T1000 (cell line): ENCODE measurements around the gene SCLY.

Experiments
- DNase-seq: peaks from one replicate; lab custom pipeline; 2025; ENCODE audit warnings: mixed read lengths; lab: John Stamatoyannopoulos, UW

SCLY gene

DNA sequence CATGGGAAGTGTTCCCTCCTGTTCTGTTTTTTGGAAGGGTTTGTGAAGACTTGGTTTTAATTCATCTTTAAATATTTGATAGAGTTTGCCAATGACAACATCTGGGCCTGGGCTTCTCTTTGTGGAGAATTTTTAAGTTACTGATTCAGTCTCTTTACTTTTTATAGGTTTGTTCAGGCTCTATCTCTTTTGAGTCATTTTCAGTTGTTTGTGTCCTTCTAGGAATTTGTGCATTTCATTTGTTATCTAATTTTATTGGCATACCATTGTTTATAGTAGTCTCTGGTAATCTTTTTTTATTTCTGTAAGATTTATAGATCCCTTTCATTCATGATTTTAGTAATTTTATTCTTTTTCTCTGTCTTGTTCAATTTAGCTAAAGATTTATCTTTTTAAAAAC, 14.6 kb downstream of the SCLY start:
- no peak for DNase-seq

DNA sequence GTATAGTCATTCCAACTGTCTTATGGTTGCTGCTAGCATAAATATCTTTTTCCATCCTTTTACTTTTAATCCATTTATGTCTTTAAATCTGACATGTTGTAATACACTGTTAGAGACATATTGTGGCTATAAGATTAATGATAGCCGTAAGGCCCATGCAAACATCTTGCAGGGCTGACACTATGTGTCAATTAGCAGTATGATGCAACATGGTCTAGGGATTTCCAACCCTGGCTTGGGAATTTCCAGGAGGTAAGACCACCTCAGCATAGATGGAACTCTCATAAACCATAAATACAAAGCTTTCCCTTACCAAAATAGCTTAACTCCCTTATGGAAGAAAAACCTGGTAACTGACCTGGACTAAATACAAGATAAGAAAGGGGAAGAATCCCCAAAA, 16.5 kb downstream of the SCLY start:
- DNase-seq: no peak

DNA sequence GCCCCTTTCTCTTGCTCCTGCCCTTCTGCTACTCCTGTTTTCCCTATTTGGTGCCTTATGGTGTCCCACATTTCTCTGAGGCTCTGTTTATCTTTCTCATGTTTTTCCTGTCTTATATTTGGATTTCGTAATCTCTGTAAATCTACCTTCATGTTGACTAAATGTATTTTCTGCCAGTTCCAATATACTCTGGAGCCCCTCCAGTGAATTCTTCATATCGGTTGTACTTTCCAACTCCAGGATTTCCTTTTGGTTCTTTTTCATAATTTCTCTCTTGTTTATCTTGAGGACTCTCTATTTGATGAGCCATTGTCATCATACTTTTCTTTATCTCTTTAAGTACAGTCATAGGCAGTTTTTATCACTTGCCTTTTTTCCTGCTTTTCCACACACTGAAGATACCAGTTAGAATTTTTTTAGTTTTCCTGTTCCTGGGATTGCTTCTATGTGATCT, 19.1 kb downstream of the SCLY start:
- no peak for DNase-seq

DNA sequence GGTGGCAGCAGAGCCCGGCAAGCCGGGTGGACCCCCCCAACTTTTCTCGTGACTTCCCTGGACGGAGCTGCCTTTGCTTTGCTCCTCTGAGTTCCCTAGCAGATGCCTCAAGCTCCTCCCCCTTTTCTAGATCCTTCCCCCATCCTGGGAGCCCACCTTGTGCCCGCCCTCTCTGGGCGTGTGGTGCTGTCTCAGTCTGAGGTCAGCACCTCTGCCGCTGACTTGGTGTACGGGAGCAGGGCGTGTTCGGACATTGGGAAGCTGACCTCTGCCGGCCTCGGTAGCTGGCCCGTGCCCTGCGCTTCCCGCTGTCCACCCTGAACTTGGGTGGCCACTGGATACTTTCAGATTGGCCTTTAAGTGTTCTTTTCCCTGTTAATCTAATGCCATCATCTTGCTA, 19.7 kb downstream of the SCLY start:
- DNase-seq: no peak

DNA sequence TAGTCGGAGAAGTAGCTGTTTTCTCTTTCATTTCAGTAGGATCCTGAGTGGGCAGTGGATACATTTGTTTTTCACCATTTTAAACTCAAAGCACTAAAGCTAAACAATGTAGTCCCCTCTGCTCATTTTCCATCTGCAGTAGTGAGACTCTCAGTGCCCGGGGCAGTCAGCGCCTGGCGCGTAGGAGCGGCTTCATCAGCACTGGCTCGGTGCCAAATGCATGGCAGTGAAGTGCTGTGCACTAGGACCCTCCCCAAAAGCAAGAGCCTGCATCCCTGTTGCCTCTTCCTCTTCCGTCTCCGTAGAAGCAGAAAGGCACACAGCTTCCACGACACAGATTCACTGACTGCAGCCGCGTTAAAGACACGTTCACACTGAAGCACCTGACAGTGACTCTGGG, 20.3 kb downstream of the SCLY start:
- no peak for DNase-seq

DNA sequence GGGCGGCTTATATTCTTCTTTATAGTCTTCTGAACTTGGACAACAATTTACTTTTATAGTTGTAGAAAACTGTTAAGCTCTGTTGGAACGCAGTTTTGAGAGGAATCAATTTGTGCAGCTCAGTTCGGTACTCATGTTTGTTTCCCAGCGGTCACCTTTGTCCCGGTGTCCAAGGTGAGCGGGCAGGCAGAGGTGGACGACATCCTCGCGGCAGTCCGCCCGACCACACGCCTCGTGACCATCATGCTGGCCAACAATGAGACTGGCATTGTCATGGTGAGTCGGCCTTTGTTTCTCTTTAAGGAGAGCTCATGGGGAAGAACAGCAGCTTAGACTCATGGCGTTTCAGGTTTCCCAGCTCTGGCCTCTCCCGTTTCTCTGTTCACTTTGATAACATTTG, 20.8 kb downstream of the SCLY start:
- DNase-seq: no peak

DNA sequence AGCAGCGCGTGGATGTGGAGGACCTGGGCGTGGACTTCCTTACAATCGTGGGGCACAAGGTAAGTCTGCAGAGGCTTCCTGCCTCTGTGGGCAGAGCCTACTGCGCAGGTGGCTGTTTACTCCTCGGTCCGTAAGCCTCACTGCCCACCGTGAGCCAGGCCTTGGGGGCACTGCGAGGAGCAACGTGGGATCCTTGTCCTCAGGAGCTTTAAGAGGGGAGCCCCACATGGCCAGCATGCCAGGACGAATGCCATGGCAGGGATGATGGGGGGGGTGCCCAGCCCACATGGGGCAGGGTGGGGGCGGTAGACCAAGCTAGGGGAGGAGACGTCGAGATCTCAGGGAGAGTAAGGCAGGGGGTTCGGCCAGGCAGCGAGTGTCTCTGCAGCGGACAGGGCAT, 21.4 kb downstream of the SCLY start:
- no peak for DNase-seq

DNA sequence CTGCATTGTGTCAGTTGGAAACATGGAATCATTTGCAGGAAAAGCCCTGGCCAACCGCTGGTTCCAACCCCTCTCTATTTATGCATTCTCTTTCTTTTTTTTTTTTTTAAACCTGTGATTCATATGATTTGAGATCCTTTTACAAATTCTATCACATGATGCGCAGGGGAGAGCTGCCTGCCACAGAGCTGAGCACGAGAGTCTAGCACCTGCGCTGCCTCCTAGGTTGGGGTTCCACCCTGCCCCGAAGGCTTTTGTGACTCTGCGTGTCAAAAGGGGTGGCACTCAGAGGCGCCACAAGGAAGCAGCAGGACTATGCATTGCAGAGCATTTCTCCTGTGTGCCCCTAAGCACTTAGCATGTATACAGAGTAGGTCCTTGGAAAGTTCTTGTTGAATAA, 22.0 kb downstream of the SCLY start:
- DNase-seq: no peak

DNA sequence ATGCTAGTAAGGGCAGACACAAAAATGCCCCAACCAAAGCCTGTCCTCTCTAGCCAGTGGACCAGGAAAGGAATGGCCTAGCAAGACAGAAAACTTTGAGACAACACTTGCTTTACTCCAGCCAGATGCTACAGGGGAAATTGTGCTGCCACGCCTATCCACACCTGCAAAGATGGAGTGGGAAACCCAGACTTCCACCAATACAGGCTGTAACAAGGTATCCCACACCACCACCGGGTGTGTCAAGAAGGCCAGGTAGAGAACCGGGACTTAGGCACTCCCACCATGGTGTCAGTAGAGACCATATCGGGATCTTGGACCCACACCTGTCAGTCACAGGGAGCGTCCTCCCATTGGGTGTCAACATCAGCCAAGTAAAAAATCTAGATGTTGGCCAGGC, 23.1 kb downstream of the SCLY start:
- no peak for DNase-seq

DNA sequence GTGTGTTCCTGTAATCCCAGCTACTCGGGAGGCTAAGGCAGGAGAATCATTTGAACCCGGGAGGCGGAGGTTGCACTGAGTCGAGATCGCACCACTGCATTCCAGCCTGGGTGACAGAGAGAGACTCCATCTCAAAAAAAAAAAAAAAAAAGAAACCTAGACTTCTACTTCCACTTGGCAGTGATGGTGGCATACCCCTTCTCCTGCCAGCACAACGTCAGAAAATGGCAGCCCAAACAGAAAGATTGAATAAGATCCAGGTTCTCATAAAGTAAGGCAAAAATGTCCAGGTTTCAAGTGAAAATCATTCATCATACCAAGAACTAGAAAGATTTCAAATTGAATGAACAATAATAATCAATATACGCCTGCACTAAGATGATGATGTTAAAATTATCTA, 24.0 kb downstream of the SCLY start:
- no peak for DNase-seq

DNA sequence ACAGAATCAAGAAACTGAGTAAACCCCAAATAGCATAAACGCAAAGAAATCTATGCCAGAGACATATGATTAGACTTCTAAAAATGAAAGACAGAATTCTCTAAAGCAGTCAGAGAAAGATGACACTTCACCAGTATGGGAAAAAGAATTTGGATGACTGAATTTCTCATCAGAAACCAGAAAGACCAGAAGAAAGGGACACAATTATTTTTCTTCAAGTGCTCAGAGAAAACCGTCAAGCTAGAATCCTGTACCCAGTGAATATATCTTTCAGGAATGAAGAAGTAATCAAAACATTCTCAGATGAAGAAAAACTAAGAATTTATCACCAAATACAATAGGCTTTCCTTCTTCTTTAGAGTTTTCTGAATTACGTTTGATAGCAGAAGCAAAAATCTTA, 25.1 kb downstream of the SCLY start:
- DNase-seq: no peak

DNA sequence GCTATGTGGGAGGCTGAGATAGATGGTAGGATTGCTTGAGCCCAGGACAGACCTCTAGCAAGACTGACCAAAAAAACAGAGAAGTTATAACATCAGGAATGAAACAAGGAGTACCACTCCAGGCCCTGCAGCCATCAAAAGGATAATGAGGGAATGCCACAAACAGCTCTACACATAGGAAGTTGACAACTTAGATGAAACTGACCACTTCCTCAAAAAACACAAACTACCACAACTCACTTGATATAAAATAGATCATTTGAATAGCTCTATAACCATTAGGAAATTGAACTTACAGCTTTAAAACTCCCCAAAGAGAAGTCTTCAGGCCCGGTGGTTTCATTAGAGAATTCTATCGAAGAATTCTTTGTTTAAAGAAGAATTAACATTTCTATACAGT, 26.4 kb downstream of the SCLY start:
- no peak for DNase-seq

DNA sequence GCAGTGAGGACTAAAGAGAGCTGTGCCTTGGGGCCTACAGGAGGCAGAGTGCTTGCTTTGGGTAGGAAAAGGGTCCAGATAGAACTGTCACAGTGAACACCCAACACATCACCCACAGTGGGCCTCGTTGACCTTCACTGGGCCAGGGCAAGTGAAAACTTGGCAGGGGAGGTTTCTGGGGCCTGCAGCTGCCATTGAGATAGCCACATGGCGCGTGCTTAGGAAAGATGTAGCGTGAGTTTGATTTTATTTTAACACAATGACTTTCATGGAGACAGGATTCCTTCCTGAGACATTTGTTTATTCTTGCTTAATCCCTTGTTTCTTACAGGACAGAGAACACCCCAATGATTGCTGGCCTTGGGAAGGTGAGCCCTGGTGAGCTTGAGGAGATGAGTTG, 30.1 kb downstream of the SCLY start:
- DNase-seq: no peak

DNA sequence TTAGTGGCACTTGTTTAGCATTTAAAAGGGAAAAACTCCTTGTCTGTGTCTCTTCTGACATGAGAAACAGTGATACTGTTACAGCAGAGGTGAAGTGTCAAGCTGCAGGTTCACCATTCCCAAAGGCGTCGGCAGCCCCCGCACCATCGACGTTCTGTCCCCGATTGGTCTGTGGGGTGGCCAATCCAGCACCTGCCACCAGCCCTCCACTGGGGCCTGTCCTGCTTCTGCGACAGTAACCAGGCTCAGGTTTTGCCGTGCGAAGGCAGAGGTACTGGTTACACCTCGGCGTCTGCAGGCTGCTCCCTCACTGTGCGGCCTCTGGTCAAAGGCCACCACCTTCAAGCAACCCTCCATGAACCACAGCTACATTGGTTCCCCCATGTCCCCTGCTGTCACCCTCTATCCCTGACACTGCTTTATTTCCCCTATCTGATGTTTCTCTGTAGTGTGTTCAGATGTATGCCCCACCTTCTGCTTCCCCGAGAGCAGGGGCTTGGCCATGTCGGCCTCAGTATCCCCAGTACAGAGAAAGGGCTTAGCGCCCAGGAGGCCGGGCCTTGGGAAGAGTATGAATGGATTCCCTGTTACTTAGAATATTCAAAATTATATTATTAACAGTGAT, 30.7 kb downstream of the SCLY start:
- DNase-seq: no peak

DNA sequence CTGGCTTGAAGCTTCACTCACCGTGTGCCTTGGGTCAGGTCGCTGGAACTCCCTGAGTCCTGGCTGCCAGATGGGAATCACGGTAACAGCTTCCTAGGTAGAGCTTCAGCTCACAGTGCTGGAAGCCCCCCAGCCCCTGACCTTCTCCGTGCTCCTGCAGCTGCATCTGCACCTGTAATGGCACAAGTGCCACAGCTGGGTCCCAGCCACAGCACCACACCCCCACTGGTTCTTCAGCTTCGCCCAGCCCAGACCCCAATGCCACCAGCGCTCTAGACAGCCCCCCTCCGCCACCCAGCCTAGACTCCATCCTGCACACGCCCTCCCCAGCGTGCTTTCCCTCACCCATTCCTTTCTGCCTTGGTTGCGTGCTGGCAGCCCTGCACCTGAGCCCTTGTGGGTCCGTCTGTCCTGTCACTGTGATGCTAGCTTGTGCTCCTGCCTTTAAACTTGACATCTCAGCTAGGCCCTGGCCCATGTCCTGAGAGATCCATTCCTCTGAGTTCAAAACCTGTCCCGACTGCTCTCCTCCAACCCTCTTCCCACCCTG, 31.8 kb downstream of the SCLY start:
- DNase-seq: no peak

DNA sequence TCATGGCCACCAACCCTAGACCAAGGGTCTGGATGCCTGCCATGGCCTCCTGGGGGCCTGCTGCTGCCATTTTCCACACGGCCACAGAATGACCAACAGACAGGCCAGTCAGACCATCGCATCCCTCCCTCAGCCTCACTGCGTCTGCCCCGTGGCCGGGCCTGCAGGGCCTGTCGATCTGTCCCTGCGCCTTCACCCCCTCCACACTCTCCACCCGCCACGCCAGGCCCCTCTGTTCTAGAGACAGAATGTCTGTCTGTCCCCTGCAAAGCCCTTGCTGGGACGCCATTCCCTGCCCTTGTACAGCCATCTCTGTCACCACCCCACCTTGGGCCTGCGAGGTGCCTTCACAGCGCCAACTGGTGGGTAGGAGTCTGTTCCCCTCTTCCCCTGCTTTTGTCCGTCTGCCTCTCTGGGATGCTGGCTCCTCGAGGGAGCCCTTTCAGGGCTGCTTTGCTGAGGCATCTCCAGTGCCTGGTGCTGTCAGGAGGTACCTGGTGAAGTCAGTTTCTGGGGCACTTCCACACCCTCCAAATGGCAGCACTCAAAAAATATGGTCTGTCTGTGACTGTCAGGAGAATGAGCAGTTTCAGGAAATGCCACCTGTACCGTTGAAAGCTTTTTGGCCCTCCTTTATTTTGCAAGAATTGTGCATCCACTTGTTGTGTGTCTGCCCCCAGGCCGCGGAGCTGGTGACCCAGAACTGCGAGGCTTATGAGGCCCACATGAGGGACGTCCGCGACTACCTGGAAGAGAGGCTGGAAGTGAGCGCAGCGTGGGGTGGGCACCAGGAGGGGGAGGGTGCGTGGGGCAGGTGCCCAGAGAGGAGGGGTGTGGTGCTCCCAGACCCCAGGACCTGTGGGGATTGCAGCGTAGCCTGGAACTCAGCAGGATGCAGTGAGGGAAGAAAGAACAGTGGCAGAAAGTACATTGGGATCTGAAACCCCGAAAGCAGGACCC, 32.7 kb downstream of the SCLY start:
- DNase-seq: no peak

DNA sequence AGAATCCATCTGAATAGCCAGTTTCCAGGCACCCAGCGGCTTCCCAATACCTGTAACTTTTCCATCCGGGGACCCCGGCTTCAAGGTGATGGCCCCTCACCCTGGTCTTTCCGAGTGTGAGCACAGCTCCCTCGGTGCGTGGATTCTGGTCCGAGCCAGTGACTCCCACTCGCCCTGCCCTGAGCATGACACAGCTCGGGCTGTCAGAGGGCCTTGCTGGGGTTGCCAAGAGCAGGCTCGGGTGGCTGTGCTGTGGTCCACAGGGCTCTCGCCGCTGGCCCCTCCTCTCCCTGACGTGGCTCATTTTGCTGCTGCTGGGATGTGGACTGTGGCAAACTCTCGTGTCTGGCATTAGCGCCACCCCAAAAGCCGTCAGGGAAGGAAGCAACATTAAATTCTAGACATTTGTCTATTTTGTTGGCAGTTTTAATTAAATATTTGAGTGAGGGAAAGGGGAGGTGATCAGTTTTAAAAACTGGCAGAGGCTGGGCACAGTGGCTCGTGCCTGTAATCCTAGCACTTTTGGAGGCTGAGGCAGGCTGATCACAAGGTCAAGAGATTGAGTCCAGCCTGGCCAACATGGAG, 33.7 kb downstream of the SCLY start:
- no peak for DNase-seq

DNA sequence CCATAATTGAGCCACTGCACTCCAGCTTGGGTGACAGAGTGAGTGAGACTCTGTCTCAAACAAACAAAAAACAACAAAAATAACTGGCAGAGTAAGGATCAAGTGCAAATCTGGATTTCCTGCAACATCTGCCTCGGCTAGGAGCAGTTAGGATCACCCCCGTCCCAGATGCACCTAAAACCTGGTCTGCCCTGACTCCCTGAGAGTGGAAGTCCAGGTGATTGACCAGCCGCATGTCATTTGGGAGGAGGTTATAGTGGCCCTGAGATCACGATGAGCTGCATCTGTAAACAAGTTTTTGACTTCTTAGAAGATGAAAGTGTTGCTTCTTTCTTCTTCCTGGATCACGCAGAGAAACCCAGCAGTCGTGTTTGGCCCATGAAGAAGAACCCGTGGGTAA, 34.3 kb downstream of the SCLY start:
- no peak for DNase-seq

DNA sequence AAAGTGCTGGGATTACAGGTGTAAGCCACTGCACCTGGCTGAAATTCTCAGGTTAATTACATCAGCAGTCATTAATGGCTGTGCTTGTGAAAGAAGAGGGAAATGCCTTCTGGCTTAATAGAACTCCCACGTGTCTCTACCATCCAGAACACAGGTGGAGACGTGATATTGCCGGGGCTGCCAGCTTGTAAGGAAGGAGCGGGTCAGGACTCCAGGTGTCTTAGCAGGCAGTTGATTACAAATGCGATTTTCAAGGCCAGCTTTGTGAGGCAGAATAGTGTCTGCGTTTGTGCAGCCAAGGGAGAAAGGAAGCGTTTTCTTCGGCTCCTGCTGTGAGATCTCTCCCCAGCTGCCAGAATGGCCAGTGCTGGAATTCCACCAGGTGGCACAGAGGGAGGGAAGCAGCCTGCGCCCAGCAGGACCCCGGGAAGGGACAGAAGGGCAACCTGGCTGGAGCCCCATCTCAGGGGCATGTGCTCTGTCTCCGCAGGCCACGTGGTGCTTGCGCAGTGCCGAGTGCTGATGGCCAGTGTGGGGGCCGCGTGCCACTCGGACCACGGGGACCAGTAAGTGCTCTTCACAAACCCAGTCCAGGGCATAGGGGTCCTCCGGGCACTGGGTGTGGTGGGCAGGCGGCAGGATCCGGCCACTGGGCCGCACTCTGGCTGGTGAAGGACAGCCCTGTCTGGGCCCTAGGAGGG, 35.7 kb downstream of the SCLY start:
- DNase-seq: no peak

DNA sequence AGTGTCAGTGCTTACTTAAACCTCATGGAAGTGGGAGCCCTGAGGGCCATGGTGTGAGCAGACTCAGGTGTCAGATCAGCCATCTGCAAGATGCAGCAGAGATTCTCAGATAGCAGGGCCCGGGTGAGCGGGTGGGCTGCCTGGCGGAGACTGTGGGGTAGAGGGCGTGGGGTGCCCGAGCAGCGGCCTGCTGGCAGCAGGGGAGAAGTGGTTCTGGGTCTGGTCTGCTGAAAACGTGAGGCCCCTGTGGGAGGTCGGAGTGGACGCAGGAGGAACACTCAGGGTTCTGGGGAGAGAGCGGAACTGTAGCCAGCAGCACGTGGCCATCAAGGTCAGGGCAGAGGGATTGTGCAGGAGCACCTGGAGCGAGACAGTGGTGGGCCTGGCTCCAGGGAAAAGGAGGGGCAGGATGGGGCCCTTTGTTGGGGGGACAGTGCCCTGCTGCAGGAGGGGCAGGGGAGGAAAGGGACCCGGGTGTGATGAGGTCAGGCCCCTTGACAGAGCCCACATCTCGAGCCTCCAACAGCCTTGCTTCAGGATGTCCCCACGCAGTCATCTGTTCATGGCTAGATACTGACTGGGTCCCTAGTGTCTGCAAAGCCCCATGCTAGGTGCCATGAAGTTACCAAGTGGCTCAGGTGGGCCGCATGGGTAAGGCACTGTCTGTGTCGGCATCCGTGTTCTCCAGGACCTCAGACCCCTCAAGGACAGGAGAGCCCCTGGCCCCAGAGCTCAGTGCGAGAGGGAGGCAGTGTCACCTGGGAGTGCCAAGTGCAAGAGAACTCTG, 36.6 kb downstream of the SCLY start:
- DNase-seq: no peak
